ENCODE measurements around the gene RALGAPA2.

RALGAPA2 gene

DNA sequence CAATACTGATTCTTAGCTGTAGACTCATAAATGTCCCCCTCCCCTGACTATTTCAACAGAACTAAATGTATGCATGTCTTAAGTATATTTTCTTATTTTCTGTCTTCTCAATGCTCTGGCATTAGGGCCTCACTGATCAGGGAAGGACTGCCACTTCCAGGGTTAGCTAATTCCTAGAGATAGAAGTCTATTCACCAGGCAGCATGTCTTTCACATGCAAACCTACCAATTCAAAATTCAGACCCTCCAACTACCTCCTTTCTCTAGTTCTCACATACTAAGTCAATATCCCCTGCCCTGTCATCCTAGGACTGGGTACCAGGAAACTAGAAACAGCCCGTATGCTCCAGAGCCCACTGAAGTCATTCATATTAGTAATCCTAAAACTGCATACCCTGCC, 132.3 kb downstream of the RALGAPA2 start:
- Histone ChIP-seq H3K9me3 (ENCODE audit: low read length) (no peaks in the 10 kb centered on the region), H3K9me2 (ENCODE audit: low read depth, low read length) (no peaks in the 10 kb centered on the region), H4K20me1 (ENCODE audit: insufficient read depth, low read length) (no peaks in the 10 kb centered on the region), H3K27me3 (ENCODE audit: insufficient read depth, low read length) (no peaks in the 10 kb centered on the region), H3F3A (ENCODE audit: insufficient read depth, low read length) (no peaks in the 10 kb centered on the region), H3K79me2 (ENCODE audit: insufficient read depth, low read length) (no peaks in the 10 kb centered on the region), H3K4me3 (ENCODE audit: low read depth, low read length, poor library complexity, severe bottlenecking) (no peak overlapping the region), H3K9ac (ENCODE audit: low read length) (no peak overlapping the region), H3K4me2 (ENCODE audit: low read length) (no peak overlapping the region), H3K4me1 (ENCODE audit: insufficient read depth, low read length, severe bottlenecking) (no peaks in the 10 kb centered on the region), H3K27ac (ENCODE audit: low read depth, low read length, poor library complexity, severe bottlenecking) (no peak overlapping the region), H3K36me3 (ENCODE audit: insufficient read depth, low read length) (no peaks in the 10 kb centered on the region), H2AFZ (ENCODE audit: low read length) (no peak overlapping the region)
- TF ChIP-seq CTCF (IDR thresholded peaks at IDR 0.05; ENCODE audit: low read length) (no peak), EZH2 (IDR thresholded peaks at IDR 0.05; ENCODE audit: borderline replicate concordance, low read length) (no peak)

- no peak overlapping the region for H3K27ac ChIP-seq (ENCODE audit: low read depth, low read length, poor library complexity, severe bottlenecking)
- no peaks in the 10 kb centered on the region for H3K36me3 ChIP-seq (ENCODE audit: insufficient read depth, low read length)
- H3K4me1 ChIP-seq (ENCODE audit: insufficient read depth, low read length, severe bottlenecking), result no peaks in the 10 kb centered on the region
- no peaks in the 10 kb centered on the region for H3F3A ChIP-seq (ENCODE audit: insufficient read depth, low read length)
- no peaks in the 10 kb centered on the region for H3K27me3 ChIP-seq (ENCODE audit: insufficient read depth, low read length)
- H3K79me2 ChIP-seq (ENCODE audit: insufficient read depth, low read length), result no peaks in the 10 kb centered on the region
- TF ChIP-seq CTCF (IDR thresholded peaks at IDR 0.05; ENCODE audit: low read length) (no peak), EZH2 (IDR thresholded peaks at IDR 0.05; ENCODE audit: borderline replicate concordance, low read length) (no peak)
- H3K9ac ChIP-seq (ENCODE audit: low read length), result no peak overlapping the region
- H3K9me2 ChIP-seq (ENCODE audit: low read depth, low read length), result no peaks in the 10 kb centered on the region
- no peak overlapping the region for H3K4me2 ChIP-seq (ENCODE audit: low read length)
- no peaks in the 10 kb centered on the region for H3K9me3 ChIP-seq (ENCODE audit: low read length)
- H3K4me3 ChIP-seq (ENCODE audit: low read depth, low read length, poor library complexity, severe bottlenecking), result no peak overlapping the region
- no peak overlapping the region for H2AFZ ChIP-seq (ENCODE audit: low read length)
- no peaks in the 10 kb centered on the region for H4K20me1 ChIP-seq (ENCODE audit: insufficient read depth, low read length)
Measured at GRCh38 chr20:20578838-20579237, 133.6 kb downstream of the RALGAPA2 start.

- Histone ChIP-seq H2AFZ (ENCODE audit: low read length) (no peak overlapping the region), H3K27ac (ENCODE audit: low read depth, low read length, poor library complexity, severe bottlenecking) (no peak overlapping the region), H3K9me2 (ENCODE audit: low read depth, low read length) (no peaks in the 10 kb centered on the region), H3K4me3 (ENCODE audit: low read depth, low read length, poor library complexity, severe bottlenecking) (no peak overlapping the region), H4K20me1 (ENCODE audit: insufficient read depth, low read length) (no peaks in the 10 kb centered on the region), H3K36me3 (ENCODE audit: insufficient read depth, low read length) (no peaks in the 10 kb centered on the region), H3K4me1 (ENCODE audit: insufficient read depth, low read length, severe bottlenecking) (no peaks in the 10 kb centered on the region), H3F3A (ENCODE audit: insufficient read depth, low read length) (no peaks in the 10 kb centered on the region), H3K79me2 (ENCODE audit: insufficient read depth, low read length) (no peaks in the 10 kb centered on the region), H3K4me2 (ENCODE audit: low read length) (no peak overlapping the region), H3K27me3 (ENCODE audit: insufficient read depth, low read length) (no peaks in the 10 kb centered on the region), H3K9me3 (ENCODE audit: low read length) (no peaks in the 10 kb centered on the region), H3K9ac (ENCODE audit: low read length) (no peak overlapping the region)
- TF ChIP-seq CTCF (IDR thresholded peaks at IDR 0.05; ENCODE audit: low read length), result no peak
- TF ChIP-seq EZH2 (IDR thresholded peaks at IDR 0.05; ENCODE audit: borderline replicate concordance, low read length), result no peak
Measured at GRCh38 chr20:20573797-20574196, 138.6 kb downstream of the RALGAPA2 start.

Data from OCI-LY1 (cell line).